CD14-positive monocyte (primary cell): ENCODE measurements around the gene UBE2G1. TPM values are rescaled to one million over a fixed set of nuclear protein-coding genes. Genes with fewer than 3 reads are reported as not detected.

Experiments used
- DNase-seq, 3 donors: peaks; one replicate each; pipeline ENCODE4 v3.0.0-alpha.2; 2011 to 2022
- H2AFZ ChIP-seq: 2 replicates; pipeline ENCODE4 v1.6.0; 2012; ENCODE audit warnings: mild to moderate bottlenecking, low read depth, low read length, inconsistent platforms; ENCODE audit not compliant: insufficient read depth, poor library complexity, severe bottlenecking
- H3K27ac ChIP-seq, 2 donors: 1 replicate in 1 of 2; 2 replicates in 1 of 2; pipeline ENCODE4 v1.5.1; 2012 to 2013; ENCODE audit warnings: low read length in 2 of 2, control low read depth in 1 of 2, inconsistent platforms in 1 of 2, low read depth in 1 of 2, mild to moderate bottlenecking in 1 of 2
- H3K27me3 ChIP-seq, 2 donors: one replicate each; pipeline versions ENCODE4 v1.6.0 to v1.6.1; 2011 to 2013; ENCODE audit warnings: low read length in 2 of 2; ENCODE audit not compliant: control insufficient read depth in 2 of 2, insufficient read depth in 2 of 2
- H3K36me3 ChIP-seq, 2 donors: replicated peaks in 1 of 2; 1 replicate in 1 of 2; 2 replicates in 1 of 2; pipeline versions ENCODE4 v1.5.1 to v1.6.1; 2012 to 2013; ENCODE audit warnings: low read length in 2 of 2, control low read depth in 1 of 2, inconsistent platforms in 1 of 2, mild to moderate bottlenecking in 1 of 2; ENCODE audit not compliant: insufficient read depth in 2 of 2, control insufficient read depth in 1 of 2
- H3K4me1 ChIP-seq, 2 donors: 1 replicate in 1 of 2; 2 replicates in 1 of 2; pipeline versions ENCODE4 v1.5.1 to v1.6.1; 2012 to 2013; ENCODE audit warnings: low read length in 2 of 2, control low read depth in 1 of 2, inconsistent platforms in 1 of 2, mild to moderate bottlenecking in 1 of 2, moderate library complexity in 1 of 2; ENCODE audit not compliant: insufficient read depth in 2 of 2, control insufficient read depth in 1 of 2
- H3K4me2 ChIP-seq: replicated peaks from 2 replicates; pipeline ENCODE3; 2012; ENCODE audit warnings: low read length, moderate library complexity, mild to moderate bottlenecking; ENCODE audit not compliant: poor library complexity, severe bottlenecking; ENCODE audit errors: extremely low read depth
- H3K4me3 ChIP-seq, 3 experiments: fragments of 200-600 bp in 1 of 3; sonication (generic) in 1 of 3; replicated peaks in 1 of 3; 1 replicate in 2 of 3; 2 replicates in 1 of 3; pipeline ENCODE4 v1.5.1; 2011 to 2013; ENCODE audit warnings: low read length in 3 of 3, mild to moderate bottlenecking in 3 of 3, control low read depth in 2 of 3, low read depth in 2 of 3, inconsistent platforms in 1 of 3, moderate library complexity in 1 of 3
- H3K79me2 ChIP-seq: 2 replicates; pipeline ENCODE4 v1.6.0; 2012; ENCODE audit warnings: mild to moderate bottlenecking, control low read depth, inconsistent platforms, low read length, moderate library complexity; ENCODE audit not compliant: insufficient read depth
- H3K9ac ChIP-seq: 2 replicates; pipeline ENCODE4 v1.6.0; 2017; ENCODE audit warnings: low read length, mild to moderate bottlenecking; ENCODE audit not compliant: insufficient read depth, poor library complexity, severe bottlenecking
- H3K9me3 ChIP-seq, 2 donors: replicated peaks in 1 of 2; 1 replicate in 1 of 2; 2 replicates in 1 of 2; pipeline versions ENCODE4 v1.5.1 to v1.6.1; 2012 to 2013; ENCODE audit warnings: low read length in 2 of 2, control low read depth in 1 of 2; ENCODE audit not compliant: control insufficient read depth in 1 of 2, insufficient read depth in 1 of 2
- H4K20me1 ChIP-seq: 2 replicates; pipeline ENCODE4 v1.6.0; 2012; ENCODE audit warnings: mild to moderate bottlenecking, low read length, control low read depth, moderate library complexity; ENCODE audit not compliant: insufficient read depth
- H3K27ac Mint-ChIP-seq, 7 donors: one replicate each; pipeline ENCODE4 v1.8.0; 2020; ENCODE audit warnings: mild to moderate bottlenecking in 7 of 7, mixed read lengths in 7 of 7, moderate library complexity in 6 of 7, inconsistent platforms in 2 of 7
- H3K27me3 Mint-ChIP-seq, 3 donors: one replicate each; pipeline ENCODE4 v1.8.0; 2021 to 2022; ENCODE audit warnings: low read depth in 3 of 3, mild to moderate bottlenecking in 3 of 3, mixed read lengths in 3 of 3, moderate library complexity in 3 of 3, inconsistent platforms in 1 of 3
- H3K36me3 Mint-ChIP-seq, 2 donors: one replicate each; pipeline ENCODE4 v1.8.0; 2020; ENCODE audit warnings: mixed read lengths in 2 of 2, inconsistent platforms in 1 of 2, mild to moderate bottlenecking in 1 of 2
- H3K4me1 Mint-ChIP-seq: one replicate; pipeline ENCODE4 v1.8.0; 2020; ENCODE audit warnings: mild to moderate bottlenecking, mixed read lengths
- H3K4me3 Mint-ChIP-seq, 2 donors: one replicate each; pipeline ENCODE4 v1.8.0; 2020; ENCODE audit warnings: mild to moderate bottlenecking in 2 of 2, mixed read lengths in 2 of 2, moderate library complexity in 1 of 2
- H3K9me3 Mint-ChIP-seq, 7 donors: one replicate each; pipeline ENCODE4 v1.8.0; 2020 to 2022; ENCODE audit warnings: mixed read lengths in 7 of 7, mild to moderate bottlenecking in 6 of 7, moderate library complexity in 6 of 7, inconsistent platforms in 2 of 7
- WGBS: methylation state at CpG from one replicate; pipeline ENCODE4 v1.1.5; 2013; ENCODE audit warnings: missing lambda C conversion rate; ENCODE audit not compliant: insufficient coverage; 5-methylcytosine and 5-hydroxymethylcytosine counted together
- intact Hi-C, 2 donors: fragments of 100-400 bp; cut with micrococcal nuclease; formaldehyde crosslinking; loops; one replicate each; pipeline versions ENCODE4 v1.15.0 to v1.15.1; 2023
- polyA plus RNA-seq, 3 donors: library from polyadenylated mRNA; depleted of rRNA in 1 of 3; unstranded in 2 of 3; stranded (reverse) in 1 of 3; fragments of 300-500 nt in 2 of 3; fragments of >200 nt in 1 of 3; fragmentation: Illumina TruSeq in 2 of 3; gene quantifications; 1 replicate in 2 of 3; 2 replicates in 1 of 3; pipeline ENCODE4 v1.2.3, GENCODE V29; 2012 to 2021
- TF ChIP-seq, protein P1 (sequence below): fragments of 200-600 bp; IDR thresholded peaks from one replicate; pipeline ENCODE4 v1.8.0; 2022; ENCODE audit warnings: antibody characterized with exemption, mild to moderate bottlenecking

Gene UBE2G1
- polyA plus RNA-seq, 3 donors = 18.3 to 41.4 (median 29.3) TPM

DNA sequence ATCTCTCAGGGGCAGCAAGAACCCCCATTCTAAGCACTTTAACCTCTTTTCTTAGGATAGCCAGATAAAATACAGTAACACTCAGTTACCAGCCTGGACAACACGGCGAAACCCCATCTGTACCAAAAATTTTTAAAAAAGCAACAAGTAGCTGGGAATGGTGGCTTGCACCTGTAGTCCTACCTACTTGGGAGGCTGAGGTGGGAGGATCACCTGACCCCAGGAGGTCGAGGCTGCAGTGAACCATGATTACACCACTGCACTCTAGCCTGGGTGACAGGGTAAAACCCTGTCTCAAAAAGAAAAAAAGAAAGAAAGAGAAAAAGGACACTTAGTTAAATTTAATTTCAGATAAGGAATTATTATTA lies 28.6 kb upstream of the UBE2G1 start:
- Histone ChIP-seq H3K9me3 (no peaks in the 10 kb centered on the region), H3K9ac (no peak overlapping the region), H3K27me3 (no peaks in the 10 kb centered on the region), H2AFZ (no peak overlapping the region), H3K27ac (no peak overlapping the region), H4K20me1 (no peaks in the 10 kb centered on the region), H3K36me3 (no peaks in the 10 kb centered on the region), H3K79me2 (no peaks in the 10 kb centered on the region), H3K4me1 (no peaks in the 10 kb centered on the region), H3K4me3 (no peak overlapping the region), H3K4me2 (no peak overlapping the region)
- intact Hi-C loops = no loop called here
- Mint-ChIP-seq H3K27me3 (peaks cover 0 to 17% (median 7%) of the 10 kb centered on the region in 3 donors), H3K36me3 (no peaks in the 10 kb centered on the region), H3K4me1 (peaks cover 10% of the 10 kb centered on the region), H3K9me3 (peaks cover 0 to 5% (median 0%) of the 10 kb centered on the region in 7 donors), H3K4me3 (no peak overlapping the region), H3K27ac (no peak overlapping the region)
- DNase-seq = no peak
- TF ChIP-seq, protein P1, sequence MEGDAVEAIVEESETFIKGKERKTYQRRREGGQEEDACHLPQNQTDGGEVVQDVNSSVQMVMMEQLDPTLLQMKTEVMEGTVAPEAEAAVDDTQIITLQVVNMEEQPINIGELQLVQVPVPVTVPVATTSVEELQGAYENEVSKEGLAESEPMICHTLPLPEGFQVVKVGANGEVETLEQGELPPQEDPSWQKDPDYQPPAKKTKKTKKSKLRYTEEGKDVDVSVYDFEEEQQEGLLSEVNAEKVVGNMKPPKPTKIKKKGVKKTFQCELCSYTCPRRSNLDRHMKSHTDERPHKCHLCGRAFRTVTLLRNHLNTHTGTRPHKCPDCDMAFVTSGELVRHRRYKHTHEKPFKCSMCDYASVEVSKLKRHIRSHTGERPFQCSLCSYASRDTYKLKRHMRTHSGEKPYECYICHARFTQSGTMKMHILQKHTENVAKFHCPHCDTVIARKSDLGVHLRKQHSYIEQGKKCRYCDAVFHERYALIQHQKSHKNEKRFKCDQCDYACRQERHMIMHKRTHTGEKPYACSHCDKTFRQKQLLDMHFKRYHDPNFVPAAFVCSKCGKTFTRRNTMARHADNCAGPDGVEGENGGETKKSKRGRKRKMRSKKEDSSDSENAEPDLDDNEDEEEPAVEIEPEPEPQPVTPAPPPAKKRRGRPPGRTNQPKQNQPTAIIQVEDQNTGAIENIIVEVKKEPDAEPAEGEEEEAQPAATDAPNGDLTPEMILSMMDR = no peak
- 100% methylated on average over 1 of the region's 3 CpGs for WGBS

GRCh38 chr17:4394208-4395110 lies 28.0 kb upstream of the UBE2G1 start:
- H3K27ac ChIP-seq = no peak overlapping the region
- no peak overlapping the region for H3K4me3 ChIP-seq
- H3K9me3 ChIP-seq = no peaks in the 10 kb centered on the region
- intact Hi-C loops = no loop called here
- DNase-seq = no peak
- H3K79me2 ChIP-seq = no peaks in the 10 kb centered on the region
- H3K4me2 ChIP-seq = no peak overlapping the region
- TF ChIP-seq, protein P1 = no peak
- no peaks in the 10 kb centered on the region for H3K27me3 ChIP-seq
- Mint-ChIP-seq H3K4me3 (peak overlapping the region in 1 of 2 donors; percentile 33), H3K4me1 (peaks cover 10% of the 10 kb centered on the region), H3K36me3 (no peaks in the 10 kb centered on the region), H3K27ac (peak overlapping the region in 2 of 7 donors; percentile 42 to 74), H3K9me3 (no peaks in the 10 kb centered on the region), H3K27me3 (peaks cover 0 to 17% (median 8%) of the 10 kb centered on the region in 3 donors)
- no peaks in the 10 kb centered on the region for H4K20me1 ChIP-seq
- no peak overlapping the region for H2AFZ ChIP-seq
- H3K36me3 ChIP-seq = no peaks in the 10 kb centered on the region
- WGBS = 98% methylated on average over 5 of the region's 5 CpGs
- H3K4me1 ChIP-seq = no peaks in the 10 kb centered on the region
- no peak overlapping the region for H3K9ac ChIP-seq
